ENCODE measurements around the gene FMNL2. TPM values are rescaled to one million over a fixed set of nuclear protein-coding genes. Genes with fewer than 3 reads are reported as not detected.

FMNL2 gene
- polyA plus RNA-seq, 1 donor = 35.3 TPM

GRCh38 chr2:152480821-152481399, 145.9 kb downstream of the FMNL2 start:
- WGBS (ENCODE audit: insufficient coverage, low lambda C conversion rate) = 0% methylated on average over 1 of the region's 4 CpGs
- peak overlapping the region; percentile 5 for H3K4me3 ChIP-seq (ENCODE audit: low read length)
- no peaks in the 10 kb centered on the region for H3K27me3 ChIP-seq (ENCODE audit: control insufficient read depth, insufficient read depth, low read length)
- no peaks in the 10 kb centered on the region for H3K9me3 ChIP-seq (ENCODE audit: control insufficient read depth, low read depth, low read length)
- peak overlapping the region; percentile 34 for H3K27ac ChIP-seq (ENCODE audit: low read length)
- peaks cover 16% of the 10 kb centered on the region for H3K4me1 ChIP-seq (ENCODE audit: control insufficient read depth, insufficient read depth, low read length)
- no peaks in the 10 kb centered on the region for H3K36me3 ChIP-seq (ENCODE audit: control insufficient read depth, insufficient read depth, low read length)
- peak; percentile 29 to 72 for DNase-seq

- peak overlapping the region; percentile 5 for H3K4me3 ChIP-seq (ENCODE audit: low read length)
- peaks cover 23% of the 10 kb centered on the region for H3K4me1 ChIP-seq (ENCODE audit: control insufficient read depth, insufficient read depth, low read length)
- no peaks in the 10 kb centered on the region for H3K27me3 ChIP-seq (ENCODE audit: control insufficient read depth, insufficient read depth, low read length)
- H3K9me3 ChIP-seq (ENCODE audit: control insufficient read depth, low read depth, low read length) = no peaks in the 10 kb centered on the region
- 100% methylated on average over 2 of the region's 5 CpGs for WGBS (ENCODE audit: insufficient coverage, low lambda C conversion rate)
- H3K36me3 ChIP-seq (ENCODE audit: control insufficient read depth, insufficient read depth, low read length) = no peaks in the 10 kb centered on the region
- DNase-seq = peak in 1 of 2 donors; percentile 46
- H3K27ac ChIP-seq (ENCODE audit: low read length) = peak overlapping the region; percentile 34
Measured at GRCh38 chr2:152481881-152482583, 147.1 kb downstream of the FMNL2 start.

- WGBS (ENCODE audit: insufficient coverage, low lambda C conversion rate) = 75% methylated on average over 2 of the region's 4 CpGs
- Histone ChIP-seq H3K36me3 (ENCODE audit: control insufficient read depth, insufficient read depth, low read length) (no peaks in the 10 kb centered on the region), H3K27me3 (ENCODE audit: control insufficient read depth, insufficient read depth, low read length) (no peaks in the 10 kb centered on the region), H3K4me1 (ENCODE audit: control insufficient read depth, insufficient read depth, low read length) (peaks cover 23% of the 10 kb centered on the region), H3K9me3 (ENCODE audit: control insufficient read depth, low read depth, low read length) (no peaks in the 10 kb centered on the region), H3K27ac (ENCODE audit: low read length) (no peak overlapping the region), H3K4me3 (ENCODE audit: low read length) (no peak overlapping the region)
- peak in 1 of 2 donors; percentile 50 for DNase-seq
Measured at GRCh38 chr2:152483276-152484063, 148.5 kb downstream of the FMNL2 start.

- H3K9me3 ChIP-seq (ENCODE audit: control insufficient read depth, low read depth, low read length) = no peaks in the 10 kb centered on the region
- no peak overlapping the region for H3K4me3 ChIP-seq (ENCODE audit: low read length)
- 21% methylated on average over 7 of the region's 8 CpGs for WGBS (ENCODE audit: insufficient coverage, low lambda C conversion rate)
- DNase-seq = peak; percentile 70 to 89
- no peaks in the 10 kb centered on the region for H3K36me3 ChIP-seq (ENCODE audit: control insufficient read depth, insufficient read depth, low read length)
- peak overlapping the region; percentile 74 for H3K27ac ChIP-seq (ENCODE audit: low read length)
- H3K4me1 ChIP-seq (ENCODE audit: control insufficient read depth, insufficient read depth, low read length) = peaks cover 27% of the 10 kb centered on the region
- H3K27me3 ChIP-seq (ENCODE audit: control insufficient read depth, insufficient read depth, low read length) = no peaks in the 10 kb centered on the region
Measured at GRCh38 chr2:152485954-152486736, 151.2 kb downstream of the FMNL2 start.

GRCh38 chr2:152486737-152487400, 151.9 kb downstream of the FMNL2 start:
- no peaks in the 10 kb centered on the region for H3K27me3 ChIP-seq (ENCODE audit: control insufficient read depth, insufficient read depth, low read length)
- H3K4me1 ChIP-seq (ENCODE audit: control insufficient read depth, insufficient read depth, low read length) = peaks cover 23% of the 10 kb centered on the region
- no peaks in the 10 kb centered on the region for H3K36me3 ChIP-seq (ENCODE audit: control insufficient read depth, insufficient read depth, low read length)
- no peak overlapping the region for H3K4me3 ChIP-seq (ENCODE audit: low read length)
- WGBS (ENCODE audit: insufficient coverage, low lambda C conversion rate) = 100% methylated on average over 1 of the region's 3 CpGs
- peak overlapping the region; percentile 74 for H3K27ac ChIP-seq (ENCODE audit: low read length)
- DNase-seq = no peak
- no peaks in the 10 kb centered on the region for H3K9me3 ChIP-seq (ENCODE audit: control insufficient read depth, low read depth, low read length)

GRCh38 chr2:152488075-152488474, 153.1 kb downstream of the FMNL2 start:
- Histone ChIP-seq H3K9me3 (ENCODE audit: control insufficient read depth, low read depth, low read length) (no peaks in the 10 kb centered on the region), H3K4me3 (ENCODE audit: low read length) (no peak overlapping the region), H3K4me1 (ENCODE audit: control insufficient read depth, insufficient read depth, low read length) (peaks cover 23% of the 10 kb centered on the region), H3K27me3 (ENCODE audit: control insufficient read depth, insufficient read depth, low read length) (no peaks in the 10 kb centered on the region), H3K36me3 (ENCODE audit: control insufficient read depth, insufficient read depth, low read length) (no peaks in the 10 kb centered on the region), H3K27ac (ENCODE audit: low read length) (no peak overlapping the region)
- no peak for DNase-seq
- WGBS (ENCODE audit: insufficient coverage, low lambda C conversion rate) = no CpG with 5 or more reads among the region's 2 CpGs

- 67% methylated on average over 1 of the region's 2 CpGs for WGBS (ENCODE audit: insufficient coverage, low lambda C conversion rate)
- Histone ChIP-seq H3K4me3 (ENCODE audit: low read length) (no peak overlapping the region), H3K4me1 (ENCODE audit: control insufficient read depth, insufficient read depth, low read length) (peaks cover 23% of the 10 kb centered on the region), H3K9me3 (ENCODE audit: control insufficient read depth, low read depth, low read length) (no peaks in the 10 kb centered on the region), H3K27me3 (ENCODE audit: control insufficient read depth, insufficient read depth, low read length) (no peaks in the 10 kb centered on the region), H3K36me3 (ENCODE audit: control insufficient read depth, insufficient read depth, low read length) (no peaks in the 10 kb centered on the region), H3K27ac (ENCODE audit: low read length) (no peak overlapping the region)
- DNase-seq = no peak
Measured at GRCh38 chr2:152489364-152489763, 154.4 kb downstream of the FMNL2 start.

- Histone ChIP-seq H3K27ac (ENCODE audit: low read length) (peak overlapping the region; percentile 14), H3K36me3 (ENCODE audit: control insufficient read depth, insufficient read depth, low read length) (no peaks in the 10 kb centered on the region), H3K27me3 (ENCODE audit: control insufficient read depth, insufficient read depth, low read length) (no peaks in the 10 kb centered on the region), H3K4me1 (ENCODE audit: control insufficient read depth, insufficient read depth, low read length) (peaks cover 16% of the 10 kb centered on the region), H3K9me3 (ENCODE audit: control insufficient read depth, low read depth, low read length) (no peaks in the 10 kb centered on the region), H3K4me3 (ENCODE audit: low read length) (no peak overlapping the region)
- peak in 1 of 2 donors; percentile 45 for DNase-seq
- 71% methylated on average over 1 of the region's 6 CpGs for WGBS (ENCODE audit: insufficient coverage, low lambda C conversion rate)
Measured at GRCh38 chr2:152490686-152491455, 155.9 kb downstream of the FMNL2 start.

GRCh38 chr2:152492131-152492530, 157.2 kb downstream of the FMNL2 start:
- Histone ChIP-seq H3K4me1 (ENCODE audit: control insufficient read depth, insufficient read depth, low read length) (peaks cover 8% of the 10 kb centered on the region), H3K4me3 (ENCODE audit: low read length) (no peak overlapping the region), H3K36me3 (ENCODE audit: control insufficient read depth, insufficient read depth, low read length) (no peaks in the 10 kb centered on the region), H3K27me3 (ENCODE audit: control insufficient read depth, insufficient read depth, low read length) (no peaks in the 10 kb centered on the region), H3K9me3 (ENCODE audit: control insufficient read depth, low read depth, low read length) (no peaks in the 10 kb centered on the region), H3K27ac (ENCODE audit: low read length) (no peak overlapping the region)
- peak in 1 of 2 donors; percentile 46 for DNase-seq
- 41% methylated on average over 3 of the region's 5 CpGs for WGBS (ENCODE audit: insufficient coverage, low lambda C conversion rate)

Measured in large intestine (tissue), 3 donors.